Neuron (in vitro differentiated cells): ENCODE measurements around the gene RIC1.
A peak's percentile ranks its signal among the peaks of the same experiment; 100 is the strongest.

Source experiments
- H2AFZ ChIP-seq: one replicate; pipeline ENCODE4 v1.6.1; 2013; ENCODE audit warnings: low read depth, mild to moderate bottlenecking, inconsistent platforms, low read length, moderate library complexity
- H3K27me3 ChIP-seq: one replicate; pipeline ENCODE4 v1.6.1; 2013; ENCODE audit warnings: low read length; ENCODE audit not compliant: insufficient read depth
- H3K36me3 ChIP-seq: one replicate; pipeline ENCODE4 v1.6.1; 2013; ENCODE audit warnings: low read length; ENCODE audit not compliant: insufficient read depth
- H3K4me1 ChIP-seq: one replicate; pipeline ENCODE4 v1.6.1; 2013; ENCODE audit warnings: low read length; ENCODE audit not compliant: insufficient read depth
- H3K4me3 ChIP-seq: 2 replicates; pipeline ENCODE4 v1.5.1; 2013; ENCODE audit warnings: mild to moderate bottlenecking, low read length, moderate library complexity
- H3K9me3 ChIP-seq: one replicate; pipeline ENCODE4 v1.6.1; 2013; ENCODE audit warnings: low read length

RIC1 gene

DNA sequence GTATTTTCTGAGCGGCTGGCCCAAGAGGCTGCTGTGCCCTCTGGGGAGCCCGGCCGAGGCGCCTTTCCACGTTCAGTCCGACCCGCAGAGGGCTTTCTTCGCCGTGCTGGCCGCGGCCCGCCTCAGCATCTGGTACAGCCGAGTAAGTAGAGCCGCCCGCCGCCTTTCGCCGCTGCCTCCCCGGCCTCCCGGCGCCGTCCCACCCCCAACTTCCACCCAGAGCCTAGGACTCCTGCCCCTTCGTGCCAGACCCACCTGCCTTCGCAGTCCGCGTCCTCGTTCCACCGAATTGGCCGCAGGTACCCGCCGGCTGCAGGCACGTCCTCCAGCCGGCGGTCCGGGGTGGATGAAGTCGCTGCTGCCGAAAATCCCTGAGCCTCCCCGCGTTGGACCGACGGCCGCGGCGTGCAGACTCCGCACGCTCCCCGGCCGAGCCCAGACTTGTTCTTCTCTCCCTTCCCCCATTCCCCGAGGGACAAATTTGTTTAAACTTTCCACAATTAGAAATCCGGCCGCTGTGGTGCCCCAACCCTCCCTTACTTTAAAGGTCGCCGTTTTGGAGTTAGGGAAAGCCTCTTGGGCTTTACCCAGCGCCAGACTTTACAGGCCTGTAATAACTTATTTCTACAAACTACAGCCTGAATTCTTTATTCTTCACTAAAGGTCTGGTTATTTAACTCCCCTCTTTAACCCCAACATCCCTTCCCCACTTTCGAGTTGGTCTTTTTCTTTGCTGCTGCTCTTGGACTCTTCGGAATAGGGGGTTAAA, 589 bp downstream of the RIC1 start:
- no peaks in the 10 kb centered on the region for H3K27me3 ChIP-seq
- H3K9me3 ChIP-seq, result no peaks in the 10 kb centered on the region
- peak overlapping the region; percentile 85 for H3K4me3 ChIP-seq
- no peaks in the 10 kb centered on the region for H3K36me3 ChIP-seq
- H2AFZ ChIP-seq, result peak overlapping the region; percentile 93
- peaks cover 16% of the 10 kb centered on the region for H3K4me1 ChIP-seq

GRCh38 chr9:5630081-5630507, 1.2 kb downstream of the RIC1 start:
- Histone ChIP-seq H3K27me3 (no peaks in the 10 kb centered on the region), H3K9me3 (peaks cover 2% of the 10 kb centered on the region), H3K4me3 (peak overlapping the region; percentile 85), H2AFZ (peak overlapping the region; percentile 93), H3K4me1 (peaks cover 16% of the 10 kb centered on the region), H3K36me3 (no peaks in the 10 kb centered on the region)

DNA sequence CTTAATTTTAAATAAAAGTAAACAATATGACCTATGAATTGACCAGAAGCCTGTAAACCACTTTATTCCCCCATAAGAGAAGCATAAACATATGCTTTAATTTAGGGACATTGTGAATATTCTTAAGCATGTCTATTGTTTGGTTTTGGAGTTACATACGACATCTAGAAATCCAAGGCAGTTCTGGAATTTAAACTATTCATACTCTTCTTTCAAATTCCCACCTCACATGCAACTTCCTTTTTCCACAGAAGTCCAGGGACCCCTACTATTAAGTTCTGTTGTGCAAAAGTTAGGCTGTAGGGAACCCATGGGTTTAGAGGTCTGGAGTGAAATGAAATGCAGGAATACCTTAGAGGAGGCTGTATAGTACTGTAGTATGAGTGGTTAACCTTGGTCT, 2.1 kb downstream of the RIC1 start:
- Histone ChIP-seq H2AFZ (no peak overlapping the region), H3K4me3 (peak overlapping the region; percentile 85), H3K9me3 (peaks cover 9% of the 10 kb centered on the region), H3K4me1 (peaks cover 16% of the 10 kb centered on the region), H3K36me3 (no peaks in the 10 kb centered on the region), H3K27me3 (no peaks in the 10 kb centered on the region)

DNA sequence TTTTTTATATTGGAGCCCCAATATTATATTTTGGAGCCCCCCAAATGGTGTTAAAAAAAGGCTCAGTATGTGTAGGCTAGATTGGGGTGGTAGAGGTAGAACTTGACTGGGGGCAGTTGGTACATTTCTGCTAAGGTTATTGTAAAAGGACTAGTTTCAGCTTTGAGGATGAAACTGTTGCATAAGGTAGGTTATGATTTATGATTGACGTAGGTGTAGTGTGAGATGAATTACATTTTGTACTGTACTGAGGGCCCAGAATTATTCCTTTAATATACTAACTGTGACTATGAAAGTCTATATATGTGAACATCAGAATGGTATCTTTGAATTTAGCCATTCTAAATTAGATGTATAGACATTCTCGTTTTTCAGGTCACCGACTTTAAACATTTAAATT, 3.6 kb downstream of the RIC1 start:
- no peaks in the 10 kb centered on the region for H3K27me3 ChIP-seq
- no peaks in the 10 kb centered on the region for H3K36me3 ChIP-seq
- H3K4me3 ChIP-seq, result no peak overlapping the region
- no peak overlapping the region for H2AFZ ChIP-seq
- H3K4me1 ChIP-seq, result peaks cover 11% of the 10 kb centered on the region
- H3K9me3 ChIP-seq, result peaks cover 11% of the 10 kb centered on the region

GRCh38 chr9:5633243-5633642, 4.3 kb downstream of the RIC1 start:
- Histone ChIP-seq H3K4me3 (no peak overlapping the region), H3K4me1 (peaks cover 11% of the 10 kb centered on the region), H3K9me3 (peaks cover 11% of the 10 kb centered on the region), H2AFZ (no peak overlapping the region), H3K36me3 (no peaks in the 10 kb centered on the region), H3K27me3 (no peaks in the 10 kb centered on the region)

GRCh38 chr9:5635390-5635789, 6.5 kb downstream of the RIC1 start:
- H2AFZ ChIP-seq, result no peak overlapping the region
- peaks cover 13% of the 10 kb centered on the region for H3K9me3 ChIP-seq
- H3K36me3 ChIP-seq, result no peaks in the 10 kb centered on the region
- no peak overlapping the region for H3K4me3 ChIP-seq
- H3K27me3 ChIP-seq, result no peaks in the 10 kb centered on the region
- H3K4me1 ChIP-seq, result peaks cover 8% of the 10 kb centered on the region

DNA sequence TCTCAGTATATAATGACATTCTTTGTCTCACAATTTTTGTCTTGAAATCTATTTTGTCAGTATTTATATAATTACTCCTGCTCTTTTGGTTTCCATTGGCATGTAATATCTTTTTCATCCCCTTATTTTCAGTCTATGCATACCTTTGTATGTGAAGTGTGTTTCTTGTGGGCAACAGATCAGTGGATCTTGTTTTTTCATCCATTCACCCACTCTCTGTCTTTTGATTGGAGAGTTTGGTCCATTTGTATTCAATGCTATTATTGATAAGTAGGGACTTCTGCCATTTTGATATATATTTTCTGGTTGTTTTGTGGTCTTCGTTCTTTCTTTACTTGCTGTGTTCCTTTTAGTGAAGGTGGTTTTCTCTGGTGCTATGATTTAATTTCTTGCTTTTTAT, 10.9 kb downstream of the RIC1 start:
- Histone ChIP-seq H3K27me3 (no peaks in the 10 kb centered on the region), H3K36me3 (no peaks in the 10 kb centered on the region), H3K9me3 (peaks cover 13% of the 10 kb centered on the region), H2AFZ (no peak overlapping the region), H3K4me3 (no peak overlapping the region), H3K4me1 (no peaks in the 10 kb centered on the region)

GRCh38 chr9:5642170-5642569, 13.3 kb downstream of the RIC1 start:
- Histone ChIP-seq H3K27me3 (no peaks in the 10 kb centered on the region), H3K4me1 (no peaks in the 10 kb centered on the region), H2AFZ (no peak overlapping the region), H3K4me3 (no peak overlapping the region), H3K9me3 (peaks cover 4% of the 10 kb centered on the region), H3K36me3 (no peaks in the 10 kb centered on the region)

DNA sequence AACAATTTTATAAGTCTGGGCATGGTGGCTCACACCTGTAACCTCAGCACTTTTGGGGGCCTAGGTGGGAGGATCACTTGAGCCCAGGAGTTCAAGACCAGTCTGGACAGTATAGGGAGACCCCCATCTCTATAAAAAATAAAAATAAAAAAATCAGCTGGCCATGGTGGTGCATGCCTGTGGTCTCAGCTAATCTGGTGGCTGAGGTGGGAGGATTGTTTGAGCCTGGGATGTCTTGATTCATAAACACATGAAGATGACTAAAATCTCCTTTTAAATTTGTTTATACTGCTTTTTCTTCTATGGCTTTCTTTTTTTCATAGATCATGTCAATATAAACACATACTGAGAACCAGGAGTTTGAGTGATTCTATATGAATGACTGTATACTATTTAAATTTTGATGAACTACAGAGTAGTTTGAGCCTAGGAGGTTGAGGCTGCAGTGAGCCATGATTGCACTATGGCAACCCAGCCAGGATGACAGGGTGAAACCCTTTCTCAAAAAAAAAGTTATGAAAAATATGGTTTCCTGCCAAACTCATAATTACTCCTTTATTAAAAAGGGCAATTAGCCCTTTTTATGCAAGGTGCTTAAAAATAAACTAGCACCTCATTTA, 14.2 kb downstream of the RIC1 start:
- H3K9me3 ChIP-seq, result peaks cover 2% of the 10 kb centered on the region
- H3K4me3 ChIP-seq, result no peak overlapping the region
- no peaks in the 10 kb centered on the region for H3K4me1 ChIP-seq
- no peaks in the 10 kb centered on the region for H3K27me3 ChIP-seq
- no peak overlapping the region for H2AFZ ChIP-seq
- no peaks in the 10 kb centered on the region for H3K36me3 ChIP-seq

- no peaks in the 10 kb centered on the region for H3K4me1 ChIP-seq
- H3K4me3 ChIP-seq, result no peak overlapping the region
- H3K9me3 ChIP-seq, result peaks cover 2% of the 10 kb centered on the region
- no peaks in the 10 kb centered on the region for H3K27me3 ChIP-seq
- no peaks in the 10 kb centered on the region for H3K36me3 ChIP-seq
- H2AFZ ChIP-seq, result no peak overlapping the region
These were observed 15.6 kb downstream of the RIC1 start for GRCh38 chr9:5644501-5644900.

DNA sequence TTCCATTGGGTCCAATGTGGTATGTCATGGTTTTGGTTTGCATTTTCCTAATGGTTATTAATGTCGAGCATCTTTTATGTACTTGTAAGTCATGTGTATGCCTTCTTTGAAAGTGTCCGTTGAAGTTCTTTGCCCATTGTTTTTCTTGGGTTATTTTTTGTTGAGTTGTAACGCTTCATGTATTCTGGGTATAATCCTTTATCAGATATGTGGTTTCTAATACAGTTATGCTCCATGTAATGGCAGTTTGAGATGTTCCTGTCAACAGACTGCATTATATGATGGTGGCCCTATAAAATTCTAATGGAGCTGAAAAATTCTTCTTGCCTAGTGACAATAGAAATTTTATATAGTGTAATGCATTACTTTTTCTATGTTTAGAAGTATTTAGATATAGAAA, 17.2 kb downstream of the RIC1 start:
- peaks cover 9% of the 10 kb centered on the region for H3K9me3 ChIP-seq
- H3K4me3 ChIP-seq, result no peak overlapping the region
- H3K4me1 ChIP-seq, result no peaks in the 10 kb centered on the region
- no peaks in the 10 kb centered on the region for H3K27me3 ChIP-seq
- no peaks in the 10 kb centered on the region for H3K36me3 ChIP-seq
- H2AFZ ChIP-seq, result no peak overlapping the region

DNA sequence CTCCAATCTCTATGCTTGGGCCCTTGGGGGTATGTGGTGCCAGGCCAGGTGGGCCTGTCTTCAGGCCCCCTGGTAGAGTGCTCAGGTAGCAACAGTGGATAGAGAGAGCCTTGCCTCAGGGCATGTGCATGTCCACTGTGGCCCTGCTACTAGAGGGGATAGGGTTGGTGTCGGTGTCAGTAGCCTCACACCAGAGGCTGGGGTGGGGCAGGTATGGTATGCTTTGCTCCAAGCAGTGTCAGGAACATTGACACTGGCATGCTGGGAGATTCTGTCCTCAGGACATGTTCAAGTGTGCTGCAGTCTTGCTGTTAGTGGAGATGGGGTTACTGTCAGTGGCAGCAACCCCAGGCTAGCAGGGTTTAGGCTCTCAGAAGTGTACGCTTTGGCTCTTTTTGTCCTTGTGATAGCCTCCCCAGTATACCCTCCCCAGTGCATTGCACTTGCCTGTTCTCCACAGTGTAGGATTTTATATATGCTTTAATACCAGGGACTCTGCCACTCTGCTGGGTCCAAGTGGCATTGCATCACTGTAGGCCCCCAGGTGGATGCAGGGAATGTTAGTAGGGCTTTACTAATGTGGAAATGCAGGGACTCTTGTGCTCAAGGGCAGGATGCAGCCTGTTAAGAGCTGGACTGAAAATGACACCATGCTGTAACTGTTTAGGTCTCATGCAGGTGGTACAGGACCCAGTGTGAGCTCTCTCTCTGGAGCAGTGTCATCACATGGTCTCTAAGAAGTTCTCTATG, 21.6 kb downstream of the RIC1 start:
- Histone ChIP-seq H3K9me3 (peaks cover 16% of the 10 kb centered on the region), H3K27me3 (no peaks in the 10 kb centered on the region), H3K4me3 (no peak overlapping the region), H3K4me1 (no peaks in the 10 kb centered on the region), H3K36me3 (no peaks in the 10 kb centered on the region), H2AFZ (no peak overlapping the region)

DNA sequence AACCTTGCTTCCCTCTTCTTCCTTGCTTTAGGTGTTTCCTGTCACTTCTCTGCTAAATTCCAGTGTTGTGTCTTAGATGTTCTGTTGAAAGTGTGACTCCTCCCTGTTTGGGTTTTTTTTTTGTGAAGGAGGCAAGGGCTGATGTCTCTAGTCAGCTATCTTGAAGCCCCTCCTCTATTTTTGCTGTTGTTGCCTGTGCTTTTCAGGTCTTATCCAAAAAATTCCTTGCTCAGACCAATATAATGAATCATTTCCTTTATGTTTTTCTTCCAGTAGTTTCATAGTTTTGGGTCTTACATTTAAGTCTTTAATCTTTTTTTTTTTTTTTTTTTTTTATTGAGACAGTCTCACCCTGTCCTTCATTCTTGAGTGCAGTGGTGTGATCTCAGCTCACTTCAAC, 22.3 kb downstream of the RIC1 start:
- Histone ChIP-seq H3K9me3 (peaks cover 16% of the 10 kb centered on the region), H3K27me3 (no peaks in the 10 kb centered on the region), H2AFZ (no peak overlapping the region), H3K4me1 (no peaks in the 10 kb centered on the region), H3K36me3 (no peaks in the 10 kb centered on the region), H3K4me3 (no peak overlapping the region)
